Measurements from ENCODE around the gene USP43.

USP43 gene

GRCh38 chr17:9696279-9697044, 51.1 kb downstream of the USP43 start:
- no peaks in the 10 kb centered on the region for H3K79me2 ChIP-seq (ENCODE audit: insufficient read depth, low read length)
- H3K4me1 ChIP-seq (ENCODE audit: insufficient read depth, low read length), result no peaks in the 10 kb centered on the region
- no peak overlapping the region for H3K4me2 ChIP-seq (ENCODE audit: insufficient read depth, low read length)
- H3K9ac ChIP-seq (ENCODE audit: low read depth, low read length), result no peak overlapping the region
- H3K27me3 ChIP-seq (ENCODE audit: insufficient read depth, low read length, poor library complexity), result no peaks in the 10 kb centered on the region
- H3K9me3 ChIP-seq (ENCODE audit: insufficient read depth, low read length, severe bottlenecking), result no peaks in the 10 kb centered on the region
- H2AFZ ChIP-seq (ENCODE audit: low read depth, low read length), result no peak overlapping the region
- TF ChIP-seq CTCF (IDR thresholded peaks at IDR 0.05; ENCODE audit: borderline replicate concordance, extremely low read depth, low read length, poor library complexity, severe bottlenecking) (peak; percentile 13), EZH2 (IDR thresholded peaks at IDR 0.05; ENCODE audit: borderline replicate concordance, low read depth, low read length, severe bottlenecking) (no peak)
- ATAC-seq (ENCODE audit: insufficient read depth, low read depth) (no peak), DNase-seq (no peak)
- H4K20me1 ChIP-seq (ENCODE audit: insufficient read depth, low read length), result peaks cover 2% of the 10 kb centered on the region; the same call in 1 of the 2 replicates
- no peak overlapping the region for H3K27ac ChIP-seq (ENCODE audit: low read length)
- no peaks in the 10 kb centered on the region for H3K36me3 ChIP-seq (ENCODE audit: insufficient read depth, low read length)
- no peak overlapping the region for H3K4me3 ChIP-seq (ENCODE audit: low read depth in 1 of 2, low read length in 2 of 2)

GRCh38 chr17:9700136-9700535, 54.8 kb downstream of the USP43 start:
- Histone ChIP-seq H3K27ac (ENCODE audit: low read length) (no peak overlapping the region), H3K4me1 (ENCODE audit: insufficient read depth, low read length) (no peaks in the 10 kb centered on the region), H3K9ac (ENCODE audit: low read depth, low read length) (no peak overlapping the region), H3K79me2 (ENCODE audit: insufficient read depth, low read length) (no peaks in the 10 kb centered on the region), H2AFZ (ENCODE audit: low read depth, low read length) (no peak overlapping the region), H3K9me3 (ENCODE audit: insufficient read depth, low read length, severe bottlenecking) (no peaks in the 10 kb centered on the region), H3K4me2 (ENCODE audit: insufficient read depth, low read length) (no peak overlapping the region), H3K4me3 (ENCODE audit: low read depth in 1 of 2, low read length in 2 of 2) (no peak overlapping the region), H4K20me1 (ENCODE audit: insufficient read depth, low read length) (peaks cover 3% of the 10 kb centered on the region; the same call in 1 of the 2 replicates), H3K36me3 (ENCODE audit: insufficient read depth, low read length) (no peaks in the 10 kb centered on the region), H3K27me3 (ENCODE audit: insufficient read depth, low read length, poor library complexity) (no peaks in the 10 kb centered on the region)
- DNase-seq, result no peak
- TF ChIP-seq EZH2 (IDR thresholded peaks at IDR 0.05; ENCODE audit: borderline replicate concordance, low read depth, low read length, severe bottlenecking), result no peak
- no peak for TF ChIP-seq CTCF (IDR thresholded peaks at IDR 0.05; ENCODE audit: borderline replicate concordance, extremely low read depth, low read length, poor library complexity, severe bottlenecking)
- no peak for ATAC-seq (ENCODE audit: insufficient read depth, low read depth)

GRCh38 chr17:9700754-9701476, 55.6 kb downstream of the USP43 start:
- H3K79me2 ChIP-seq (ENCODE audit: insufficient read depth, low read length), result no peaks in the 10 kb centered on the region
- H3K9ac ChIP-seq (ENCODE audit: low read depth, low read length), result no peak overlapping the region
- no peak overlapping the region for H2AFZ ChIP-seq (ENCODE audit: low read depth, low read length)

More at GRCh38 chr17:9700754-9701476, 55.6 kb downstream of the USP43 start:
- TF ChIP-seq CTCF (IDR thresholded peaks at IDR 0.05; ENCODE audit: borderline replicate concordance, extremely low read depth, low read length, poor library complexity, severe bottlenecking), result no peak
- no peak for TF ChIP-seq EZH2 (IDR thresholded peaks at IDR 0.05; ENCODE audit: borderline replicate concordance, low read depth, low read length, severe bottlenecking)
- DNase-seq (no peak), ATAC-seq (ENCODE audit: insufficient read depth, low read depth) (no peak)
- H3K27me3 ChIP-seq (ENCODE audit: insufficient read depth, low read length, poor library complexity), result no peaks in the 10 kb centered on the region
- H3K4me1 ChIP-seq (ENCODE audit: insufficient read depth, low read length), result no peaks in the 10 kb centered on the region
- H3K4me3 ChIP-seq (ENCODE audit: low read depth in 1 of 2, low read length in 2 of 2), result no peak overlapping the region
- H3K9me3 ChIP-seq (ENCODE audit: insufficient read depth, low read length, severe bottlenecking), result no peaks in the 10 kb centered on the region
- no peak overlapping the region for H3K27ac ChIP-seq (ENCODE audit: low read length)
- peaks cover 3% of the 10 kb centered on the region; the same call in 1 of the 2 replicates for H4K20me1 ChIP-seq (ENCODE audit: insufficient read depth, low read length)
- no peak overlapping the region for H3K4me2 ChIP-seq (ENCODE audit: insufficient read depth, low read length)
- H3K36me3 ChIP-seq (ENCODE audit: insufficient read depth, low read length), result no peaks in the 10 kb centered on the region
